Progenitor cell of endocrine pancreas (in vitro differentiated cells): ENCODE data around the gene DTWD2. TPM values are rescaled to one million over a fixed set of nuclear protein-coding genes. Genes with fewer than 3 reads are reported as not detected.
A peak's percentile ranks its signal among the peaks of the same experiment; 100 is the strongest.
"Not testable (repeated sequence)": the region's sequence is repeated elsewhere in the genome, so short reads cannot be mapped to it uniquely, and the experiment has no call there.

Experiments
- DNase-seq: peaks from one replicate; pipeline ENCODE4 v3.0.0; 2021; ENCODE audit warnings: low spot score; ENCODE audit not compliant: unreplicated experiment
- H3K27ac Mint-ChIP-seq: 2 replicates; pipeline ENCODE4 v1.8.0; 2021; ENCODE audit warnings: mild to moderate bottlenecking, moderate library complexity, mixed read lengths
- H3K27me3 Mint-ChIP-seq: 2 replicates; pipeline ENCODE4 v1.8.0; 2021; ENCODE audit warnings: mixed read lengths
- H3K36me3 Mint-ChIP-seq: 2 replicates; pipeline ENCODE4 v1.8.0; 2022; ENCODE audit warnings: mixed read lengths; ENCODE audit not compliant: insufficient read depth
- H3K4me1 Mint-ChIP-seq: 2 replicates; pipeline ENCODE4 v1.8.0; 2021; ENCODE audit warnings: low read depth, mixed read lengths
- H3K4me3 Mint-ChIP-seq: 2 replicates; pipeline ENCODE4 v1.8.0; 2021; ENCODE audit warnings: low read depth, mild to moderate bottlenecking, moderate library complexity, mixed read lengths
- H3K9me3 Mint-ChIP-seq: 2 replicates; pipeline ENCODE4 v1.8.0; 2021; ENCODE audit warnings: low read depth, mixed read lengths
- CTCF ChIP-seq: fragments of 200-600 bp; sonication (generic); IDR thresholded peaks from one replicate; pipeline ENCODE4 v1.5.0; 2021; ENCODE audit warnings: antibody characterized with exemption, mild to moderate bottlenecking; ENCODE audit not compliant: unreplicated experiment
- total RNA-seq: library from RNA; stranded (reverse); gene quantifications from 2 replicates; pipeline ENCODE4 v1.2.1, GENCODE V29; 2021

Gene DTWD2
- total RNA-seq, 1 donor from 2014 or later, result 7.7 TPM

- Mint-ChIP-seq H3K27me3 (no peaks in the 10 kb centered on the region), H3K4me3 (no peak overlapping the region), H3K9me3 (no peaks in the 10 kb centered on the region), H3K4me1 (peaks cover 4% of the 10 kb centered on the region), H3K36me3 (no peaks in the 10 kb centered on the region), H3K27ac (no peak overlapping the region)
- TF ChIP-seq CTCF, result no peak
- DNase-seq, result no peak
These were observed 125.0 kb downstream of the DTWD2 start for GRCh38 chr5:118863345-118863744.

GRCh38 chr5:118862596-118862995 is 125.8 kb downstream of the DTWD2 start:
- Mint-ChIP-seq H3K4me3 (no peak overlapping the region), H3K27me3 (no peaks in the 10 kb centered on the region), H3K4me1 (peaks cover 12% of the 10 kb centered on the region), H3K27ac (no peak overlapping the region), H3K36me3 (no peaks in the 10 kb centered on the region), H3K9me3 (no peaks in the 10 kb centered on the region)
- DNase-seq, result no peak
- TF ChIP-seq CTCF, result no peak

- peaks cover 3% of the 10 kb centered on the region for H3K9me3 Mint-ChIP-seq
- no peaks in the 10 kb centered on the region for H3K36me3 Mint-ChIP-seq
- H3K4me3 Mint-ChIP-seq, result no peak overlapping the region
- H3K27ac Mint-ChIP-seq, result peak overlapping the region; percentile 68
- DNase-seq, result no peak
- no peaks in the 10 kb centered on the region for H3K27me3 Mint-ChIP-seq
- TF ChIP-seq CTCF, result no peak
- peaks cover 12% of the 10 kb centered on the region for H3K4me1 Mint-ChIP-seq
These were observed 130.6 kb downstream of the DTWD2 start for GRCh38 chr5:118857700-118858099.

- no peak for DNase-seq
- Mint-ChIP-seq H3K4me3 (no peak overlapping the region), H3K9me3 (peaks cover 12% of the 10 kb centered on the region), H3K36me3 (peaks cover 3% of the 10 kb centered on the region), H3K27me3 (no peaks in the 10 kb centered on the region), H3K27ac (no peak overlapping the region), H3K4me1 (peaks cover 12% of the 10 kb centered on the region)
- TF ChIP-seq CTCF, result no peak
These were observed 133.5 kb downstream of the DTWD2 start for GRCh38 chr5:118854819-118855218.

- not testable (repeated sequence) for H3K4me1 Mint-ChIP-seq, DNase-seq, H3K27ac Mint-ChIP-seq
These were observed 136.6 kb downstream of the DTWD2 start for GRCh38 chr5:118851785-118852184.

GRCh38 chr5:118849507-118849906 is 138.8 kb downstream of the DTWD2 start:
- H3K27ac Mint-ChIP-seq, H3K4me1 Mint-ChIP-seq, H3K27me3 Mint-ChIP-seq, DNase-seq, H3K4me3 Mint-ChIP-seq, H3K36me3 Mint-ChIP-seq: not testable (repeated sequence)
- peaks cover 12% of the 10 kb centered on the region for H3K9me3 Mint-ChIP-seq

More at GRCh38 chr5:118851785-118852184, 136.6 kb downstream of the DTWD2 start:
- H3K27me3 Mint-ChIP-seq, H3K4me3 Mint-ChIP-seq, H3K36me3 Mint-ChIP-seq: not testable (repeated sequence)
- H3K9me3 Mint-ChIP-seq, result peaks cover 12% of the 10 kb centered on the region
